ENCODE data around the gene GAL3ST1.

GAL3ST1 gene

GRCh38 chr22:30531651-30532608 lies 42.5 kb downstream of the GAL3ST1 start:
- no peak for DNase-seq (ENCODE audit: low spot score)

- DNase-seq (ENCODE audit: low spot score) = no peak
Measured at GRCh38 chr22:30526656-30527055, 47.8 kb downstream of the GAL3ST1 start.

GRCh38 chr22:30523646-30524489 lies 50.6 kb downstream of the GAL3ST1 start:
- no peak for DNase-seq (ENCODE audit: low spot score)

- DNase-seq (ENCODE audit: low spot score) = no peak
Measured at GRCh38 chr22:30521368-30522156, 52.9 kb downstream of the GAL3ST1 start.

GRCh38 chr22:30519842-30520425 lies 54.5 kb downstream of the GAL3ST1 start:
- no peak for DNase-seq (ENCODE audit: low spot score)

- no peak for DNase-seq (ENCODE audit: low spot score)
Measured at GRCh38 chr22:30516731-30517130, 57.7 kb downstream of the GAL3ST1 start.

- no peak for DNase-seq (ENCODE audit: low spot score)
Measured at GRCh38 chr22:30516273-30516672, 58.2 kb downstream of the GAL3ST1 start.

- DNase-seq (ENCODE audit: low spot score) = no peak
Measured at GRCh38 chr22:30514252-30514651, 60.2 kb downstream of the GAL3ST1 start.

- DNase-seq (ENCODE audit: low spot score) = no peak
Measured at GRCh38 chr22:30513462-30513861, 61.0 kb downstream of the GAL3ST1 start.

- no peak for DNase-seq (ENCODE audit: low spot score)
Measured at GRCh38 chr22:30511911-30512310, 62.6 kb downstream of the GAL3ST1 start.

GRCh38 chr22:30511109-30511508 lies 63.4 kb downstream of the GAL3ST1 start:
- no peak for DNase-seq (ENCODE audit: low spot score)

GRCh38 chr22:30508216-30508615 lies 66.2 kb downstream of the GAL3ST1 start:
- DNase-seq (ENCODE audit: low spot score) = no peak

GRCh38 chr22:30507670-30508069 lies 66.8 kb downstream of the GAL3ST1 start:
- no peak for DNase-seq (ENCODE audit: low spot score)

- no peak for DNase-seq (ENCODE audit: low spot score)
Measured at GRCh38 chr22:30506507-30506968, 67.9 kb downstream of the GAL3ST1 start.

Data from pons (tissue), 1 donor.